ENCODE measurements around the gene MCOLN3. TPM values are rescaled to one million over a fixed set of nuclear protein-coding genes. Genes with fewer than 3 reads are reported as not detected.
A peak's percentile ranks its signal among the peaks of the same experiment; 100 is the strongest.
"Not testable (repeated sequence)": the region's sequence is repeated elsewhere in the genome, so short reads cannot be mapped to it uniquely, and the experiment has no call there.

The MCOLN3 gene
- total RNA-seq, 1 donor from 2014 or later, result 2.9 TPM

GRCh38 chr1:84991097-84991920 lies 57.0 kb downstream of the MCOLN3 start:
- DNase-seq (ENCODE audit: low read depth), result no peak

GRCh38 chr1:84988588-84988987 lies 59.7 kb downstream of the MCOLN3 start:
- no peak for DNase-seq (ENCODE audit: low read depth)

GRCh38 chr1:84986561-84986960 lies 61.7 kb downstream of the MCOLN3 start:
- not testable (repeated sequence) for DNase-seq (ENCODE audit: low read depth)

GRCh38 chr1:84985365-84985764 lies 62.9 kb downstream of the MCOLN3 start:
- peak; percentile 31 for DNase-seq (ENCODE audit: low read depth)

GRCh38 chr1:84982395-84982794 lies 65.9 kb downstream of the MCOLN3 start:
- DNase-seq (ENCODE audit: low read depth), result no peak

DNA sequence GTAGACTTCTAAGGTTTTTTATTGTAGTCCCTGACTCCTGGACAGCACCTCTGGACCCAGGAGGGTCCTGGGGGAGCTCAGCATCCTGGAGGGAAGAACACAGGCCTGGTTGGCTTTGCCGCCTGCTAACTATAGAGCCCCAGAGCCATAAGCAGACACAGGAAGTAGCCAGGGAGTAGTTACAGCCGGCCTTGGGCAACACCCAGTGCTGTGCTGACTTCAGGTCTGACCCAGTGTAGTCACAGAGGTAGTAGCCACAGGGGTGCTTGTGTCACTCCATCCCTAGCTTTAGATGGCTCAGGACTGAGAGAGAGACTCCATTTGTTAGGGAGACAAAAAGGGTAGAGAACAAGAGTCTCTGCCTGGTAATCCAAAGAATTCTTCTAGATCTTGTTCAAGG lies 73.3 kb downstream of the MCOLN3 start:
- DNase-seq (ENCODE audit: low read depth), result no peak

DNA sequence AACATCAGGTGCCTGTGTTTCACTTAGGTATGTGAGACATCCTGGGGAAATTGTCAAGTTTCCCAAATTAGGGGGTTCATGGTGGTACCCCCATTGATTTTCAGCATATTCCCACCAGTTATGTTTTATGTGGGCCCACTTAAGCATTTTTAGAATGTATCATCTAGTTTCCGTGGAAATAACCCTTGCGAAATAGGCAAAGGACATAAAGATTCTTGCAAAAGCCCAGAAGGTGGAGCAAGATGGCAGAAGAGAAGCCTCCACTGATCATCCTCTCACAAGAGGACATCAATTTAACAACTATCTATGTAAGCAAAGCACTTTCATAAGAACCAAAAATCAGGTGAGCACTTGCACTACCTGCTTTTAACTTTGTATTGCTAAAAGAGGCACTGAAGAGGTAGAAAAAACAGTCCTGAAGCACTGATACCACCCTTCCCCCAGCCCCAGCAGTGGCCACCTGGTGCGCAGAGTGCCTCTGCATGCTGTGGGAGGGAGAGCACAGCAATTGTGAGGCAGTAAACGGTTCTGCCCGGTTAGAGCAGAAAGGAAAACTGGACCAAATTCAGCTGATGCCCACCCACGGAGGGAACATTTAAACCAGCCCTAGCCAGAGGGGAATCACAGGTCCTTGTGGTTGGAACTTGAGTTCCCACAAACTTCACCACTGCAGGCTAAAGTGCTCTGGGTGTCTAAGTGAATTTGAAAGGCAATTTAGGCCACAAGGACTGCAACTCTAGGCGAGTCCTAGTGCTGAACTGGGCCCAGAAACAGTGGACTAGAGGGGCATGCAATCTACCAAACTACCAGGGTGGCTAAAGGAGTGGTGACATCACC lies 74.6 kb downstream of the MCOLN3 start:
- DNase-seq (ENCODE audit: low read depth), result peak; percentile 13

- peak; percentile 3 for DNase-seq (ENCODE audit: low read depth)
Measured at GRCh38 chr1:84972377-84972987, 75.8 kb downstream of the MCOLN3 start.

- DNase-seq (ENCODE audit: low read depth), result no peak
Measured at GRCh38 chr1:84971957-84972356, 76.3 kb downstream of the MCOLN3 start.

- no peak for DNase-seq (ENCODE audit: low read depth)
Measured at GRCh38 chr1:84969489-84970250, 78.6 kb downstream of the MCOLN3 start.

- no peak for DNase-seq (ENCODE audit: low read depth)
Measured at GRCh38 chr1:84968865-84969264, 79.4 kb downstream of the MCOLN3 start.

- no peak for DNase-seq (ENCODE audit: low read depth)
Measured at GRCh38 chr1:84968101-84968500, 80.2 kb downstream of the MCOLN3 start.

Other genes with a start within 250 kb of the MCOLN3 start
- gene LPAR3, start 155.3 kb downstream of the MCOLN3 start, total RNA-seq, result not detected in 2 replicates
- 0.48 TPM in 1 of 2 replicates, not detected in the other for gene MCOLN2, start 51.4 kb downstream of the MCOLN3 start, total RNA-seq
- 6.8 and 7.6 TPM in 2 replicates for gene SYDE2, start 152.5 kb upstream of the MCOLN3 start, total RNA-seq
- gene C1orf52, start 211.2 kb upstream of the MCOLN3 start, total RNA-seq, result 9.8 and 12.8 TPM in 2 replicates
- gene BCL10, start 228.1 kb upstream of the MCOLN3 start, total RNA-seq, result 14.3 and 15.6 TPM in 2 replicates

Measured in myocyte (in vitro differentiated cells).